Neural cell (in vitro differentiated cells): ENCODE results near the gene SLC13A3.

Source experiments
- CTCF ChIP-seq: fragments of 450-650 bp; IDR thresholded peaks from 2 replicates; pipeline ENCODE4 v1.5.1; 2014; ENCODE audit warnings: antibody characterized with exemption, mild to moderate bottlenecking, moderate library complexity; ENCODE audit not compliant: poor library complexity, severe bottlenecking
- EP300 ChIP-seq: fragments of 450-650 bp; conservative IDR thresholded peaks from 2 replicates; pipeline ENCODE4 v1.6.1; 2014; ENCODE audit warnings: antibody characterized with exemption, mild to moderate bottlenecking, moderate library complexity; ENCODE audit not compliant: poor library complexity, severe bottlenecking
- RAD21 ChIP-seq: fragments of 450-650 bp; conservative IDR thresholded peaks from 2 replicates; pipeline ENCODE4 v1.6.1; 2014; ENCODE audit warnings: antibody characterized with exemption, mild to moderate bottlenecking, moderate library complexity

GRCh38 chr20:46539113-46539512 is 112.1 kb downstream of the SLC13A3 start:
- no peak for TF ChIP-seq CTCF
- TF ChIP-seq EP300, result no peak
- TF ChIP-seq RAD21, result no peak
